Posterior cingulate gyrus (tissue), 11 donors: ENCODE results near the gene MAG.
"Not testable (repeated sequence)": the region's sequence is repeated elsewhere in the genome, so short reads cannot be mapped to it uniquely, and the experiment has no call there.

ENCODE experiments used
- DNase-seq, 10 donors: peaks; one replicate each; pipeline versions ENCODE4 v3.0.0 to v3.0.0-alpha.2; 2020 to 2021; ENCODE audit warnings: mixed read lengths in 3 of 10
- intact Hi-C: fragments of 100-400 bp; cut with DNase I; formaldehyde crosslinking; loops from one replicate; pipeline ENCODE4 v1.15.1; 2023

Gene MAG

GRCh38 chr19:35352177-35352447 lies 60.2 kb downstream of the MAG start:
- peak in 1 of 10 donors; percentile 74 for DNase-seq
- intact Hi-C loops = loop anchor here (1.0 to 2.0 kb wide), 2 partner anchors 117 to 143 kb away; no protein-coding TSS in a partner anchor

- peak; percentile 45 to 95 (median 77) for DNase-seq
- intact Hi-C loops = loop anchor here (1.0 to 2.0 kb wide), 2 partner anchors 116 to 143 kb away; no protein-coding TSS in a partner anchor
Measured at GRCh38 chr19:35352448-35353304, 60.7 kb downstream of the MAG start.

- intact Hi-C loops = loop anchor here (2.0 kb wide), 1 partner anchor 115 kb away; no protein-coding TSS in a partner anchor
Measured at GRCh38 chr19:35353635-35354034, 61.7 kb downstream of the MAG start.

GRCh38 chr19:35354898-35355297 lies 62.9 kb downstream of the MAG start:
- intact Hi-C loops = no loop called here
- DNase-seq = peak in 3 of 10 donors; percentile 10 to 27 (median 26)

More at GRCh38 chr19:35353635-35354034, 61.7 kb downstream of the MAG start:
- peak in 2 of 10 donors; percentile 17 to 30 for DNase-seq

GRCh38 chr19:35355791-35356460 lies 64.0 kb downstream of the MAG start:
- peak in 3 of 10 donors; percentile 15 to 33 (median 23) for DNase-seq
- intact Hi-C loops = no loop called here

GRCh38 chr19:35357867-35358573 lies 66.1 kb downstream of the MAG start, which contains the start of gene FFAR3:
FFAR3 (plus strand) TSS chr19:35358460; CDS start chr19:35358891, 431 bp downstream.
- peak in 3 of 10 donors; percentile 63 to 78 (median 76) for DNase-seq
- intact Hi-C loops = no loop called here

- DNase-seq = peak in 1 of 10 donors; percentile 1
- intact Hi-C loops = not testable (repeated sequence)
Measured at GRCh38 chr19:35358834-35359233, 66.9 kb downstream of the MAG start.

GRCh38 chr19:35359395-35359794 lies 67.4 kb downstream of the MAG start:
- peak in 2 of 10 donors; percentile 26 to 38 for DNase-seq
- intact Hi-C loops = not testable (repeated sequence)

- intact Hi-C loops = not testable (repeated sequence)
- peak in 1 of 10 donors; percentile 30 for DNase-seq
Measured at GRCh38 chr19:35360081-35360480, 68.1 kb downstream of the MAG start.

- intact Hi-C loops = no loop called here
- DNase-seq = no peak
Measured at GRCh38 chr19:35360880-35361420, 69.0 kb downstream of the MAG start.

- peak in 1 of 10 donors; percentile 8 for DNase-seq
- intact Hi-C loops = no loop called here
Measured at GRCh38 chr19:35362261-35363000, 70.5 kb downstream of the MAG start.

- DNase-seq = peak in 2 of 10 donors; percentile 21 to 41
- intact Hi-C loops = no loop called here
Measured at GRCh38 chr19:35363001-35363590, 71.1 kb downstream of the MAG start.
